ENCODE results near the gene APELA. TPM values are rescaled to one million over a fixed set of nuclear protein-coding genes. Genes with fewer than 3 reads are reported as not detected.

The APELA gene
- polyA plus RNA-seq, 1 donor: 2.3 TPM

- Histone ChIP-seq H3K27ac (ENCODE audit: low read length) (no peak overlapping the region), H3K4me3 (ENCODE audit: low read length) (no peak overlapping the region), H3K9me3 (ENCODE audit: control insufficient read depth, low read depth, low read length) (no peaks in the 10 kb centered on the region), H3K27me3 (ENCODE audit: control insufficient read depth, insufficient read depth, low read length) (peaks cover 8% of the 10 kb centered on the region), H3K36me3 (ENCODE audit: control insufficient read depth, insufficient read depth, low read length) (no peaks in the 10 kb centered on the region), H3K4me1 (ENCODE audit: control insufficient read depth, insufficient read depth, low read length) (no peaks in the 10 kb centered on the region)
- DNase-seq: no peak
- WGBS (ENCODE audit: insufficient coverage, low lambda C conversion rate): no CpG with 5 or more reads among the region's 5 CpGs
Measured at GRCh38 chr4:164945146-164945545, 68.2 kb downstream of the APELA start.

- H3K27me3 ChIP-seq (ENCODE audit: control insufficient read depth, insufficient read depth, low read length): peaks cover 12% of the 10 kb centered on the region
- whole genome bisulfite sequencing (ENCODE audit: insufficient coverage, low lambda C conversion rate): no CpG with 5 or more reads among the region's 5 CpGs
- H3K36me3 ChIP-seq (ENCODE audit: control insufficient read depth, insufficient read depth, low read length): no peaks in the 10 kb centered on the region
- no peaks in the 10 kb centered on the region for H3K4me1 ChIP-seq (ENCODE audit: control insufficient read depth, insufficient read depth, low read length)
- H3K9me3 ChIP-seq (ENCODE audit: control insufficient read depth, low read depth, low read length): no peaks in the 10 kb centered on the region
- no peak for DNase-seq
- no peak overlapping the region for H3K4me3 ChIP-seq (ENCODE audit: low read length)
- H3K27ac ChIP-seq (ENCODE audit: low read length): no peak overlapping the region
Measured at GRCh38 chr4:164946810-164947209, 69.8 kb downstream of the APELA start.

Other genes starting within 250 kb of the APELA start
- gene SMIM31, start 123.0 kb upstream of the APELA start, polyA plus RNA-seq: 23.4 TPM
- gene TRIM61, start 100.5 kb downstream of the APELA start, polyA plus RNA-seq: 6.0 TPM
- gene TRIM60, start 154.8 kb downstream of the APELA start, polyA plus RNA-seq: not detected
- 0.04 TPM for gene TRIM75, start 176.7 kb downstream of the APELA start, polyA plus RNA-seq
- 31.3 TPM for gene TMEM192, start 235.7 kb downstream of the APELA start, polyA plus RNA-seq

Data from large intestine (tissue), 3 donors.